BLaER1 treated with 17β-estradiol and CSF1 and Interleukin-3, amounts not matched to agents 10 nM and 100 nM (cell line): ENCODE results near the gene ARMC9.

ENCODE experiments used
- H3K27ac ChIP-seq, 11 experiments: shearing (Covaris generic); formaldehyde crosslinking; 2 replicates each; pipeline ENCODE4 v1.8.1; 2022
- H3K27me3 ChIP-seq, 11 experiments: shearing (Covaris generic); formaldehyde crosslinking; 2 replicates each; pipeline ENCODE4 v1.8.1; 2022
- H3K36me3 ChIP-seq, 11 experiments: shearing (Covaris generic); formaldehyde crosslinking; 2 replicates each; pipeline ENCODE4 v1.8.1; 2022
- H3K4me1 ChIP-seq, 10 experiments: shearing (Covaris generic); formaldehyde crosslinking; 2 replicates each; pipeline ENCODE4 v1.8.1; 2022
- H3K4me2 ChIP-seq, 11 experiments: shearing (Covaris generic); formaldehyde crosslinking; 2 replicates each; pipeline ENCODE4 v1.8.1; 2022
- H3K4me3 ChIP-seq, 10 experiments: shearing (Covaris generic); formaldehyde crosslinking; 2 replicates each; pipeline ENCODE4 v1.8.1; 2022
- H3K9ac ChIP-seq, 11 experiments: shearing (Covaris generic); formaldehyde crosslinking; 2 replicates each; pipeline ENCODE4 v1.8.1; 2022
- H3K9me3 ChIP-seq, 11 experiments: shearing (Covaris generic); formaldehyde crosslinking; replicated peaks in 1 of 11; 2 replicates each; pipeline ENCODE4 v1.8.1; 2022
- H4K20me1 ChIP-seq, 11 experiments: shearing (Covaris generic); formaldehyde crosslinking; 2 replicates each; pipeline ENCODE4 v1.8.1; 2022
- Cebpa-rat ChIP-seq, 11 experiments: shearing (Covaris generic); IDR thresholded peaks; 2 replicates each; pipeline ENCODE4 v1.8.1; 2022

The ARMC9 gene

GRCh38 chr2:231351648-231352047 lies 153.2 kb downstream of the ARMC9 start:
- Histone ChIP-seq H3K4me3 (no peak overlapping the region), H4K20me1 (no peaks in the 10 kb centered on the region), H3K36me3 (no peaks in the 10 kb centered on the region), H3K27me3 (no peaks in the 10 kb centered on the region), H3K9ac (no peak overlapping the region), H3K4me1 (peaks cover 0 to 35% (median 4%) of the 10 kb centered on the region in 10 experiments; a peak in 6 of 20 replicates), H3K27ac (no peak overlapping the region), H3K9me3 (no peaks in the 10 kb centered on the region), H3K4me2 (no peak overlapping the region)
- TF ChIP-seq Cebpa-rat (IDR thresholded peaks at IDR 0.05): no peak

GRCh38 chr2:231353469-231353868 lies 155.0 kb downstream of the ARMC9 start:
- H3K4me2 ChIP-seq: no peak overlapping the region
- no peaks in the 10 kb centered on the region for H3K36me3 ChIP-seq
- no peak for TF ChIP-seq Cebpa-rat (IDR thresholded peaks at IDR 0.05)
- H3K9ac ChIP-seq: no peak overlapping the region
- no peaks in the 10 kb centered on the region for H3K9me3 ChIP-seq
- no peak overlapping the region for H3K27ac ChIP-seq
- H3K4me1 ChIP-seq: peaks cover 0 to 19% (median 4%) of the 10 kb centered on the region in 10 experiments; a peak in 6 of 20 replicates
- H3K4me3 ChIP-seq: no peak overlapping the region
- H4K20me1 ChIP-seq: no peaks in the 10 kb centered on the region
- no peaks in the 10 kb centered on the region for H3K27me3 ChIP-seq

- H3K9me3 ChIP-seq: no peaks in the 10 kb centered on the region
- H3K36me3 ChIP-seq: no peaks in the 10 kb centered on the region
- H3K27me3 ChIP-seq: no peaks in the 10 kb centered on the region
- H3K4me1 ChIP-seq: peaks cover 0 to 8% (median 5%) of the 10 kb centered on the region in 10 experiments; a peak in 12 of 20 replicates
- H3K4me2 ChIP-seq: no peak overlapping the region
- H3K4me3 ChIP-seq: no peak overlapping the region
- no peak overlapping the region for H3K9ac ChIP-seq
- TF ChIP-seq Cebpa-rat (IDR thresholded peaks at IDR 0.05): no peak
- no peaks in the 10 kb centered on the region for H4K20me1 ChIP-seq
- H3K27ac ChIP-seq: no peak overlapping the region
Measured at GRCh38 chr2:231355508-231356465, 157.4 kb downstream of the ARMC9 start.

GRCh38 chr2:231356466-231356844 lies 158.0 kb downstream of the ARMC9 start:
- no peak overlapping the region for H3K9ac ChIP-seq
- no peaks in the 10 kb centered on the region for H3K9me3 ChIP-seq
- H3K4me1 ChIP-seq: peaks cover 2 to 15% (median 10%) of the 10 kb centered on the region in 10 experiments
- H3K27ac ChIP-seq: no peak overlapping the region
- H3K27me3 ChIP-seq: no peaks in the 10 kb centered on the region
- no peak overlapping the region for H3K4me3 ChIP-seq
- no peak for TF ChIP-seq Cebpa-rat (IDR thresholded peaks at IDR 0.05)
- H3K4me2 ChIP-seq: no peak overlapping the region
- H3K36me3 ChIP-seq: no peaks in the 10 kb centered on the region
- H4K20me1 ChIP-seq: no peaks in the 10 kb centered on the region

GRCh38 chr2:231357048-231357447 lies 158.6 kb downstream of the ARMC9 start:
- no peaks in the 10 kb centered on the region for H3K9me3 ChIP-seq
- no peak for TF ChIP-seq Cebpa-rat (IDR thresholded peaks at IDR 0.05)
- no peaks in the 10 kb centered on the region for H3K27me3 ChIP-seq
- H4K20me1 ChIP-seq: no peaks in the 10 kb centered on the region
- peaks cover 8 to 20% (median 16%) of the 10 kb centered on the region in 10 experiments for H3K4me1 ChIP-seq
- no peak overlapping the region for H3K9ac ChIP-seq
- no peaks in the 10 kb centered on the region for H3K36me3 ChIP-seq
- H3K27ac ChIP-seq: no peak overlapping the region
- no peak overlapping the region for H3K4me2 ChIP-seq
- H3K4me3 ChIP-seq: no peak overlapping the region

- Histone ChIP-seq H3K4me1 (peaks cover 17 to 29% (median 25%) of the 10 kb centered on the region in 10 experiments), H3K9me3 (no peaks in the 10 kb centered on the region), H4K20me1 (no peaks in the 10 kb centered on the region), H3K27me3 (no peaks in the 10 kb centered on the region), H3K27ac (no peak overlapping the region), H3K4me3 (no peak overlapping the region), H3K36me3 (no peaks in the 10 kb centered on the region), H3K9ac (0 out of 22 replicates have a peak overlapping the region, but pooled peaks of 1 of the 11 experiments have one; percentile 9), H3K4me2 (no peak overlapping the region)
- TF ChIP-seq Cebpa-rat (IDR thresholded peaks at IDR 0.05): no peak
Measured at GRCh38 chr2:231357931-231358330, 159.5 kb downstream of the ARMC9 start.

- no peak for TF ChIP-seq Cebpa-rat (IDR thresholded peaks at IDR 0.05)
- Histone ChIP-seq H3K27ac (no peak overlapping the region), H3K9me3 (no peaks in the 10 kb centered on the region)
Measured at GRCh38 chr2:231359441-231359840, 161.0 kb downstream of the ARMC9 start.

GRCh38 chr2:231359948-231360347 lies 161.5 kb downstream of the ARMC9 start:
- Histone ChIP-seq H3K27ac (no peak overlapping the region; a peak in 2 of 22 replicates), H3K4me3 (no peak overlapping the region), H3K9me3 (no peaks in the 10 kb centered on the region), H3K36me3 (no peaks in the 10 kb centered on the region), H3K4me1 (peaks cover 22 to 39% (median 32%) of the 10 kb centered on the region in 10 experiments), H3K27me3 (no peaks in the 10 kb centered on the region), H3K4me2 (peak overlapping the region in 1 of 11 experiments; percentile 85; a peak in 1 of 22 replicates), H3K9ac (no peak overlapping the region), H4K20me1 (no peaks in the 10 kb centered on the region)
- no peak for TF ChIP-seq Cebpa-rat (IDR thresholded peaks at IDR 0.05)

More at GRCh38 chr2:231359441-231359840, 161.0 kb downstream of the ARMC9 start:
- Histone ChIP-seq H3K9ac (no peak overlapping the region), H4K20me1 (no peaks in the 10 kb centered on the region), H3K27me3 (no peaks in the 10 kb centered on the region), H3K4me3 (no peak overlapping the region), H3K36me3 (no peaks in the 10 kb centered on the region), H3K4me2 (no peak overlapping the region), H3K4me1 (peaks cover 18 to 35% (median 28%) of the 10 kb centered on the region in 10 experiments)

- Histone ChIP-seq H3K9me3 (no peaks in the 10 kb centered on the region), H3K4me2 (peak overlapping the region in 3 of 11 experiments; percentile 82 to 85 (median 84); a peak in 6 of 22 replicates), H3K4me1 (peaks cover 26 to 44% (median 36%) of the 10 kb centered on the region in 10 experiments), H3K27me3 (no peaks in the 10 kb centered on the region), H3K27ac (peak overlapping the region in 5 of 11 experiments; percentile 70 to 88 (median 85); a peak in 5 of 22 replicates), H3K4me3 (no peak overlapping the region), H3K9ac (no peak overlapping the region), H3K36me3 (no peaks in the 10 kb centered on the region), H4K20me1 (no peaks in the 10 kb centered on the region)
- TF ChIP-seq Cebpa-rat (IDR thresholded peaks at IDR 0.05): no peak
Measured at GRCh38 chr2:231360401-231360800, 162.0 kb downstream of the ARMC9 start.
